K562 (cell line): ENCODE measurements around the gene TEPSIN. TPM values are rescaled to one million over a fixed set of nuclear protein-coding genes. Genes with fewer than 3 reads are reported as not detected.

Source experiments
- AFF4 ChIP-seq: sonication (generic); formaldehyde crosslinking; IDR thresholded peaks from 2 replicates; pipeline ENCODE4 v1.8.0; 2023; ENCODE audit warnings: mild to moderate bottlenecking, missing genetic modification reagents
- CHCHD3 ChIP-seq: fragments of 250-450 bp; sonication (Bioruptor Pico); IDR thresholded peaks from 2 replicates; pipeline ENCODE4 v2.1.2; 2022; ENCODE audit warnings: mild to moderate bottlenecking
- CREB3 ChIP-seq: fragments of 450-650 bp; conservative IDR thresholded peaks from 2 replicates; pipeline ENCODE4 v1.6.1; 2016; ENCODE audit warnings: missing genetic modification characterization, low read depth, mild to moderate bottlenecking, missing compliant biosample characterization, moderate library complexity
- DDX20 ChIP-seq: fragments of 450-650 bp; IDR thresholded peaks from 2 replicates; pipeline ENCODE4 v1.6.1; 2016; ENCODE audit warnings: missing genetic modification characterization, low read depth, mild to moderate bottlenecking, missing compliant biosample characterization, moderate library complexity
- HDAC8 ChIP-seq: fragments of 450-650 bp; IDR thresholded peaks from 2 replicates; pipeline ENCODE4 v1.6.1; 2016; ENCODE audit warnings: mild to moderate bottlenecking, missing genetic modification characterization, moderate library complexity, missing compliant biosample characterization
- HSF4 ChIP-seq: fragments of 250-450 bp; sonication (Bioruptor Pico); IDR thresholded peaks from 2 replicates; pipeline ENCODE4 v2.1.2; 2022; ENCODE audit warnings: mild to moderate bottlenecking, moderate library complexity, borderline replicate concordance
- MED1 ChIP-seq: sonication (generic); formaldehyde crosslinking; IDR thresholded peaks from 2 replicates; pipeline ENCODE4 v1.8.1; 2023; ENCODE audit warnings: missing genetic modification reagents, borderline replicate concordance
- NR1H2 ChIP-seq: sonication (generic); formaldehyde crosslinking; IDR thresholded peaks from 2 replicates; pipeline ENCODE4 v1.4.0; 2020; ENCODE audit warnings: mild to moderate bottlenecking, missing genetic modification reagents
- U2AF2 ChIP-seq: fragments of 200-400 bp; formaldehyde crosslinking; optimal IDR thresholded peaks from 2 replicates; pipeline ENCODE3; 2017; ENCODE audit warnings: low read depth, mild to moderate bottlenecking, low read length
- ZNF318 ChIP-seq, 2 experiments: fragments of 450-650 bp; IDR thresholded peaks; 2 replicates each; pipeline ENCODE4 v1.6.1; 2016; ENCODE audit warnings: mild to moderate bottlenecking in 2 of 2, borderline replicate concordance in 1 of 2, low read depth in 1 of 2, moderate library complexity in 1 of 2
- ZNF512 ChIP-seq: IDR thresholded peaks from 2 replicates; pipeline ENCODE4 v1.6.1; 2016; ENCODE audit warnings: missing genetic modification characterization, missing compliant biosample characterization
- ZNF583 ChIP-seq: fragments of 250-450 bp; sonication (Bioruptor Pico); IDR thresholded peaks from 2 replicates; pipeline ENCODE4 v1.4.0; 2020
- polyA plus RNA-seq, 8 experiments: library from polyadenylated mRNA; depleted of rRNA in 4 of 8; stranded (reverse) in 5 of 8; unstranded in 3 of 8; fragments of >200 nt; fragmentation: Nextera tagmentation in 2 of 8; fragmentation: Illumina TruSeq in 1 of 8; extraction: Ambion mirVana in 2 of 8; extraction: Trizol in 1 of 8; gene quantifications; 2 replicates each; pipeline versions ENCODE4 v1.2.1 to v1.2.3, GENCODE V29; 2011 to 2014; ENCODE audit warnings: inconsistent platforms in 1 of 8, missing spikeins in 1 of 8
- total RNA-seq, 7 experiments: library from RNA; depleted of rRNA in 6 of 7; stranded (reverse); fragments of >200 nt in 6 of 7; fragmentation: Illumina TruSeq in 2 of 7; extraction: Trizol in 2 of 7; gene quantifications; 2 replicates each; pipeline versions ENCODE4 v1.2.1 to v1.2.3, GENCODE V29; 2011 to 2021; ENCODE audit warnings: low replicate concordance in 1 of 7

Gene TEPSIN
- total and polyA plus RNA-seq, 9 of the 15 experiments (the other 6 are each of a cell fraction or from before 2014, with no cell fraction given): 0.80 to 29.8 (median 5.3) TPM

DNA sequence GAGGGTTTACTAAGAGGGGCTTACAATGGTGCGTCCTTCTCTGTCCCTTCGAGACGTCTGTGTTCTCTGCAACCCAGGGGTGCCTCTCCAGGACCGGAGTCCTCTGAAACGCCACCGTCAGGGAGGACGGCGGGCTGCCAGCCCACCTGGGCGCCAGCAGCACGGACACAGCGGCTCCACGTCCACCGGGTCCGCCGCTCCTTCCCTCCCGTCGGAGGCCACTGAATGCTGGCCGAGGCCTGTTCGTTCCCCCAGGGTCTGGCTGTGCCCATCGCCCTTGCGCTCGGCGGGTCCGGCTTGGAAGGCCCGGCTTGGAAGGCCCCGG, 403 bp downstream of the TEPSIN start (continued):
- no peak for TF ChIP-seq HDAC8 (tag)
- TF ChIP-seq AFF4 (CRISPR knock-in tag): peak; percentile 63; the same call in 1 of the 2 replicates
- peak; percentile 71 for TF ChIP-seq MED1 (CRISPR knock-in tag)
- no peak for TF ChIP-seq DDX20 (tag)
- no peak for TF ChIP-seq U2AF2
- TF ChIP-seq ZNF583 (CRISPR knock-in tag): no peak
- TF ChIP-seq ZNF318 (IDR thresholded peaks at IDR 0.05; ENCODE audit: borderline replicate concordance in 1 of 2, low read depth in 1 of 2): no peak
- TF ChIP-seq NR1H2 (CRISPR knock-in tag): no peak
- TF ChIP-seq HSF4 (CRISPR knock-in tag): no peak
- TF ChIP-seq CHCHD3 (CRISPR knock-in tag): no peak
- TF ChIP-seq CREB3 (tag): no peak
- TF ChIP-seq ZNF512: no peak
